Calu3 (cell line): ENCODE data around the gene PGM2L1. TPM values are rescaled to one million over a fixed set of nuclear protein-coding genes. Genes with fewer than 3 reads are reported as not detected.

Experiments used
- BruUV-seq: library from RNA; stranded (reverse); fragments of 400-500 nt; replicated peaks from 2 replicates; lab custom pipeline; 2021; lab: Mats Ljungman, UMichigan
- CTCF ChIA-PET: fragments of 300-600 bp; sonication (Branson Sonifier 250); formaldehyde crosslinking; loops from one replicate; lab custom pipeline; 2022; ENCODE audit warnings: antibody characterized with exemption; lab: Charles Lee
- DNase-seq: peaks from one replicate; pipeline ENCODE4 v3.0.0; 2022
- H3K27ac Mint-ChIP-seq: one replicate; pipeline ENCODE4 v1.8.0; 2022; ENCODE audit warnings: mixed read lengths; ENCODE audit not compliant: unreplicated experiment
- H3K27me3 Mint-ChIP-seq: one replicate; pipeline ENCODE4 v1.8.0; 2022; ENCODE audit warnings: mixed read lengths; ENCODE audit not compliant: unreplicated experiment
- H3K36me3 Mint-ChIP-seq: one replicate; pipeline ENCODE4 v1.8.0; 2022; ENCODE audit warnings: mild to moderate bottlenecking, moderate library complexity, mixed read lengths; ENCODE audit not compliant: insufficient read depth, unreplicated experiment
- H3K4me1 Mint-ChIP-seq: one replicate; pipeline ENCODE4 v1.8.0; 2022; ENCODE audit warnings: mild to moderate bottlenecking, low read depth, mixed read lengths; ENCODE audit not compliant: unreplicated experiment
- H3K4me3 Mint-ChIP-seq: one replicate; pipeline ENCODE4 v1.8.0; 2022; ENCODE audit warnings: mild to moderate bottlenecking, low read depth, moderate library complexity, mixed read lengths; ENCODE audit not compliant: unreplicated experiment
- H3K9me3 Mint-ChIP-seq: one replicate; pipeline ENCODE4 v1.8.0; 2022; ENCODE audit warnings: low read depth, mixed read lengths; ENCODE audit not compliant: unreplicated experiment
- intact Hi-C: fragments of 100-400 bp; cut with micrococcal nuclease; formaldehyde crosslinking; loops from one replicate; pipeline ENCODE4 v1.10.0; 2022; ENCODE audit not compliant: unreplicated experiment
- total RNA-seq: library from RNA; stranded (reverse); gene quantifications from 2 replicates; pipeline ENCODE4 v1.2.3, GENCODE V29; 2022
- TF ChIP-seq, protein P1 (sequence below): fragments of 200-600 bp; IDR thresholded peaks from one replicate; pipeline ENCODE4 v1.8.0; 2022; ENCODE audit warnings: antibody characterized with exemption; ENCODE audit not compliant: unreplicated experiment

PGM2L1 gene
- total RNA-seq, 1 experiment from 2014 or later, result 7.2 TPM

DNA sequence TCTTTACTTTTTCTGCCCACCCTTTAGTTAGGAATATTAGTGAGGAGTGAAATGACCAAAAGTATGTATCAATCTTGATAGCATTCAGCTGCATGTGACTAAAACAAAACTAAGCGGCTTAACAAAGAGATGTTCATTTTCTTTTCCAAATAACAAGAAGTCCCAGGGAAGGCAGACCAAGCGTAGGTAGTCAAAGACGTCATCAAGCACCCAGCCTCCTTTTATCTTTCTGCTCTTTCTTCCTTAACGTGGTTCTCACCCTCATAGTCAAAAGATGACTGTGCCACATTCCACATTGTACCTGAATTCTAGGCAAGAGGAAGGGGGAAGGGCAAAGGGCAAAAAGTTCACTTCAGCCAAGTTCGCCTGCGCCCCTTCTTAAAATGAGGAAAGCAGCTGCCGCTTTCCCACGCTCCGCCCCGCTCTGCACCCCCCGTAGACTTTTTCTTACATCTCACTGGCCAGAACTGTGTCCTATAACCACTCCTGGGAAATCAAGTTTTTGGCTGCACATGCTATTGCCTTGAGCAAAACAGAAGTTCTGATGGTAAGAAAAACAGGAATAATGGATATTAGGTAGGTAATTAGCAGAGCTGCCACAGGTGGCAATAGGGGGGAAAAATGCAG lies 14.6 kb upstream of the PGM2L1 start:
- intact Hi-C loops, result no loop called here
- CTCF ChIA-PET, result no interaction called here
- no peak overlapping the region for H3K4me3 Mint-ChIP-seq
- TF ChIP-seq, protein P1, sequence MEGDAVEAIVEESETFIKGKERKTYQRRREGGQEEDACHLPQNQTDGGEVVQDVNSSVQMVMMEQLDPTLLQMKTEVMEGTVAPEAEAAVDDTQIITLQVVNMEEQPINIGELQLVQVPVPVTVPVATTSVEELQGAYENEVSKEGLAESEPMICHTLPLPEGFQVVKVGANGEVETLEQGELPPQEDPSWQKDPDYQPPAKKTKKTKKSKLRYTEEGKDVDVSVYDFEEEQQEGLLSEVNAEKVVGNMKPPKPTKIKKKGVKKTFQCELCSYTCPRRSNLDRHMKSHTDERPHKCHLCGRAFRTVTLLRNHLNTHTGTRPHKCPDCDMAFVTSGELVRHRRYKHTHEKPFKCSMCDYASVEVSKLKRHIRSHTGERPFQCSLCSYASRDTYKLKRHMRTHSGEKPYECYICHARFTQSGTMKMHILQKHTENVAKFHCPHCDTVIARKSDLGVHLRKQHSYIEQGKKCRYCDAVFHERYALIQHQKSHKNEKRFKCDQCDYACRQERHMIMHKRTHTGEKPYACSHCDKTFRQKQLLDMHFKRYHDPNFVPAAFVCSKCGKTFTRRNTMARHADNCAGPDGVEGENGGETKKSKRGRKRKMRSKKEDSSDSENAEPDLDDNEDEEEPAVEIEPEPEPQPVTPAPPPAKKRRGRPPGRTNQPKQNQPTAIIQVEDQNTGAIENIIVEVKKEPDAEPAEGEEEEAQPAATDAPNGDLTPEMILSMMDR, result no peak
- DNase-seq, result no peak
- no TSS peak for BruUV-seq
- peaks cover 10% of the 10 kb centered on the region for H3K36me3 Mint-ChIP-seq
- H3K4me1 Mint-ChIP-seq, result peaks cover 33% of the 10 kb centered on the region
- H3K27ac Mint-ChIP-seq, result no peak overlapping the region
- H3K9me3 Mint-ChIP-seq, result no peaks in the 10 kb centered on the region
- no peaks in the 10 kb centered on the region for H3K27me3 Mint-ChIP-seq

DNA sequence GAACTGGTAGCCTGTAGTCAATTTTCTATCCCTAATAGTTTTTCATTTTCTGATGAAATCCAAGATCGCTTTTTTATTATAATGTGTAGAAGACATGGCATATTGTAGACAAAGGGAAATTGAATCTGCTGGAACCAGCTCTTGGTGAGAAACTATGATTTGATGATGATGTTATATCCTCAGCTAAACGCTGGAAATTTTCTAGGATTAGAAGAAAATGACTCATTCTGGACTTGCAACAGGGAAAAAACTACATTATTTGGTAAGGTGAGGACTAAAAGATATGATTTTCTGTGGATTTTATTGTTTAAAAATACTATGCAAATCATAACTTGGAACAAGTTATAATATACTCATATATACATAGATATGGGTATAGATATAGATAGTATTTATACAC lies 14.1 kb upstream of the PGM2L1 start:
- CTCF ChIA-PET, result no interaction called here

DNA sequence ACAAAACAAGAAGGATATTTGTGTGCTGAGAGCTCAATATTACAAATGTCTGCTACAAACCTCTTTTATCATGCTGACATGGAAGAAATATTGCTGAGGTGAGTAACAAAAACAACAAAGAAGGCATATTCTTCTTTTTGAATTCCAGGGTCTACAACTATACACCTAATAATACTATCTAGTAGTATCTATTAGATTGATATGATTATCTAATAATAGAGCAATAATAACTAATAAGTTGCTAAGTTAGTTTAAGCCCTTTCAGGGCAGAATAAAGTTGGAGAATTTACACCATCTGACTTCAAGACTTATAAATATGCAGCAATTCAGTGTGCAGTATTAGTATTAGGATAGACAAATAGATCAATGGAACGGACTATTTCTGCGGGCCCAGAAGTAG lies 11.4 kb upstream of the PGM2L1 start:
- CTCF ChIA-PET, result interaction anchor here (1.2 kb wide), 1 partner anchor 40 kb away, joined by 10 read pairs; no protein-coding TSS in a partner anchor
- Mint-ChIP-seq H3K9me3 (no peaks in the 10 kb centered on the region), H3K4me1 (peaks cover 10% of the 10 kb centered on the region), H3K27me3 (no peaks in the 10 kb centered on the region), H3K4me3 (no peak overlapping the region), H3K27ac (no peak overlapping the region), H3K36me3 (no peaks in the 10 kb centered on the region)
- TF ChIP-seq, protein P1, result no peak
- intact Hi-C loops, result no loop called here
- no TSS peak for BruUV-seq
- DNase-seq, result no peak

More for the DNA sequence above, 14.1 kb upstream of the PGM2L1 start:
- H3K36me3 Mint-ChIP-seq, result peaks cover 6% of the 10 kb centered on the region
- no TSS peak for BruUV-seq
- no peak overlapping the region for H3K27ac Mint-ChIP-seq
- intact Hi-C loops, result no loop called here
- TF ChIP-seq, protein P1, result no peak
- H3K4me1 Mint-ChIP-seq, result peaks cover 28% of the 10 kb centered on the region
- DNase-seq, result no peak
- H3K27me3 Mint-ChIP-seq, result no peaks in the 10 kb centered on the region
- H3K4me3 Mint-ChIP-seq, result no peak overlapping the region
- no peaks in the 10 kb centered on the region for H3K9me3 Mint-ChIP-seq

GRCh38 chr11:74403607-74404321 lies 5.5 kb upstream of the PGM2L1 start:
- intact Hi-C loops, result no loop called here

More at GRCh38 chr11:74403607-74404321, 5.5 kb upstream of the PGM2L1 start:
- TF ChIP-seq, protein P1, result no peak
- no peaks in the 10 kb centered on the region for H3K27me3 Mint-ChIP-seq
- no peak overlapping the region for H3K4me3 Mint-ChIP-seq
- no peaks in the 10 kb centered on the region for H3K9me3 Mint-ChIP-seq
- peaks cover 3% of the 10 kb centered on the region for H3K36me3 Mint-ChIP-seq
- H3K4me1 Mint-ChIP-seq, result peaks cover 8% of the 10 kb centered on the region
- DNase-seq, result no peak
- BruUV-seq, result no TSS peak
- CTCF ChIA-PET, result no interaction called here
- no peak overlapping the region for H3K27ac Mint-ChIP-seq
